ENCODE results near the gene TIAM1. TPM values are rescaled to one million over a fixed set of nuclear protein-coding genes. Genes with fewer than 3 reads are reported as not detected.
"Not testable (repeated sequence)": the region's sequence is repeated elsewhere in the genome, so short reads cannot be mapped to it uniquely, and the experiment has no call there.

The TIAM1 gene
- polyA plus RNA-seq, 3 donors, result 1.3 to 5.2 (median 2.7) TPM

- H3K27ac ChIP-seq (ENCODE audit: low read depth, low read length), result no peak overlapping the region
- 78 to 96% (median 94%) methylated on average over 2 of the region's 2 CpGs for WGBS, 3 donors
Measured at GRCh38 chr21:31234936-31235335, 109.1 kb downstream of the TIAM1 start.

- 84 to 92% (median 91%) methylated on average over 9 of the region's 9 CpGs for WGBS, 3 donors
- no peak overlapping the region for H3K27ac ChIP-seq (ENCODE audit: low read depth, low read length)
Measured at GRCh38 chr21:31233711-31234110, 110.3 kb downstream of the TIAM1 start.

GRCh38 chr21:31232344-31232743 lies 111.7 kb downstream of the TIAM1 start:
- WGBS, 3 donors, result 74 to 94% (median 85%) methylated on average over 3 of the region's 3 CpGs

GRCh38 chr21:31230937-31231336 lies 113.1 kb downstream of the TIAM1 start:
- no peak overlapping the region for H3K27ac ChIP-seq (ENCODE audit: low read depth, low read length)
- WGBS, 3 donors, result 82 to 95% (median 94%) methylated on average over 6 of the region's 6 CpGs

More at GRCh38 chr21:31232344-31232743, 111.7 kb downstream of the TIAM1 start:
- no peak overlapping the region for H3K27ac ChIP-seq (ENCODE audit: low read depth, low read length)

GRCh38 chr21:31228723-31229122 lies 115.3 kb downstream of the TIAM1 start:
- not testable (repeated sequence) for H3K27ac ChIP-seq (ENCODE audit: low read depth, low read length)
- WGBS, 3 donors, result 75 to 83% (median 77%) methylated on average over 6 of the region's 6 CpGs

- WGBS, 3 donors, result 93 to 95% (median 94%) methylated on average over 11 of the region's 11 CpGs
- H3K27ac ChIP-seq (ENCODE audit: low read depth, low read length), result no peak overlapping the region
Measured at GRCh38 chr21:31225713-31226112, 118.3 kb downstream of the TIAM1 start.

GRCh38 chr21:31222142-31222541 lies 121.9 kb downstream of the TIAM1 start:
- H3K27ac ChIP-seq (ENCODE audit: low read depth, low read length), result no peak overlapping the region
- 76 to 84% (median 78%) methylated on average over 6 of the region's 6 CpGs for WGBS, 3 donors

GRCh38 chr21:31221043-31221442 lies 123.0 kb downstream of the TIAM1 start:
- 50 to 68% (median 59%) methylated on average over 5 of the region's 5 CpGs for whole genome bisulfite sequencing, 3 donors
- H3K27ac ChIP-seq (ENCODE audit: low read depth, low read length), result no peak overlapping the region

GRCh38 chr21:31220575-31220974 lies 123.5 kb downstream of the TIAM1 start:
- H3K27ac ChIP-seq (ENCODE audit: low read depth, low read length), result no peak overlapping the region
- WGBS, 3 donors, result 38 to 82% (median 56%) methylated on average over 1 of the region's 1 CpG

- WGBS, 3 donors, result 39 to 56% (median 40%) methylated on average over 12 of the region's 12 CpGs
Measured at GRCh38 chr21:31218830-31219608, 125.0 kb downstream of the TIAM1 start.

GRCh38 chr21:31216206-31216605 lies 127.9 kb downstream of the TIAM1 start:
- no peak overlapping the region for H3K27ac ChIP-seq (ENCODE audit: low read depth, low read length)
- WGBS, 3 donors, result 80 to 95% (median 94%) methylated on average over 10 of the region's 10 CpGs

More at GRCh38 chr21:31218830-31219608, 125.0 kb downstream of the TIAM1 start:
- no peak overlapping the region for H3K27ac ChIP-seq (ENCODE audit: low read depth, low read length)

- 79 to 85% (median 85%) methylated on average over 2 of the region's 2 CpGs for WGBS, 3 donors
Measured at GRCh38 chr21:31213787-31214186, 130.3 kb downstream of the TIAM1 start.

GRCh38 chr21:31211836-31212235 lies 132.2 kb downstream of the TIAM1 start:
- WGBS, 3 donors, result 90 to 98% (median 94%) methylated on average over 2 of the region's 2 CpGs
- no peak overlapping the region for H3K27ac ChIP-seq (ENCODE audit: low read depth, low read length)

More at GRCh38 chr21:31213787-31214186, 130.3 kb downstream of the TIAM1 start:
- no peak overlapping the region for H3K27ac ChIP-seq (ENCODE audit: low read depth, low read length)

- H3K27ac ChIP-seq (ENCODE audit: low read depth, low read length), result no peak overlapping the region
- 95 to 97% (median 96%) methylated on average over 1 of the region's 1 CpG for WGBS, 3 donors
Measured at GRCh38 chr21:31205412-31205811, 138.6 kb downstream of the TIAM1 start.

GRCh38 chr21:31204801-31205200 lies 139.3 kb downstream of the TIAM1 start:
- H3K27ac ChIP-seq (ENCODE audit: low read depth, low read length), result no peak overlapping the region
- 72 to 97% (median 90%) methylated on average over 3 of the region's 3 CpGs for WGBS, 3 donors

- 75 to 79% (median 75%) methylated on average over 5 of the region's 5 CpGs for WGBS, 3 donors
- no peak overlapping the region for H3K27ac ChIP-seq (ENCODE audit: low read depth, low read length)
Measured at GRCh38 chr21:31203431-31204054, 140.5 kb downstream of the TIAM1 start.

- H3K27ac ChIP-seq (ENCODE audit: low read depth, low read length), result no peak overlapping the region
Measured at GRCh38 chr21:31201548-31201947, 142.5 kb downstream of the TIAM1 start.

GRCh38 chr21:31201144-31201543 lies 142.9 kb downstream of the TIAM1 start:
- H3K27ac ChIP-seq (ENCODE audit: low read depth, low read length), result no peak overlapping the region
- WGBS, 3 donors, result 17 to 29% (median 24%) methylated on average over 2 of the region's 2 CpGs

More at GRCh38 chr21:31201548-31201947, 142.5 kb downstream of the TIAM1 start:
- WGBS, 3 donors, result 25 to 74% (median 26%) methylated on average over 3 of the region's 3 CpGs

- 43 to 49% (median 45%) methylated on average over 4 of the region's 4 CpGs for WGBS, 3 donors
- no peak overlapping the region for H3K27ac ChIP-seq (ENCODE audit: low read depth, low read length)
Measured at GRCh38 chr21:31198575-31198974, 145.5 kb downstream of the TIAM1 start.

- H3K27ac ChIP-seq (ENCODE audit: low read depth, low read length), result no peak overlapping the region
- 84 to 92% (median 90%) methylated on average over 2 of the region's 2 CpGs for WGBS, 3 donors
Measured at GRCh38 chr21:31196724-31197123, 147.3 kb downstream of the TIAM1 start.

All from adipose tissue (tissue), 3 donors.